ENCODE data around the gene ZNF408.

Gene ZNF408

DNA sequence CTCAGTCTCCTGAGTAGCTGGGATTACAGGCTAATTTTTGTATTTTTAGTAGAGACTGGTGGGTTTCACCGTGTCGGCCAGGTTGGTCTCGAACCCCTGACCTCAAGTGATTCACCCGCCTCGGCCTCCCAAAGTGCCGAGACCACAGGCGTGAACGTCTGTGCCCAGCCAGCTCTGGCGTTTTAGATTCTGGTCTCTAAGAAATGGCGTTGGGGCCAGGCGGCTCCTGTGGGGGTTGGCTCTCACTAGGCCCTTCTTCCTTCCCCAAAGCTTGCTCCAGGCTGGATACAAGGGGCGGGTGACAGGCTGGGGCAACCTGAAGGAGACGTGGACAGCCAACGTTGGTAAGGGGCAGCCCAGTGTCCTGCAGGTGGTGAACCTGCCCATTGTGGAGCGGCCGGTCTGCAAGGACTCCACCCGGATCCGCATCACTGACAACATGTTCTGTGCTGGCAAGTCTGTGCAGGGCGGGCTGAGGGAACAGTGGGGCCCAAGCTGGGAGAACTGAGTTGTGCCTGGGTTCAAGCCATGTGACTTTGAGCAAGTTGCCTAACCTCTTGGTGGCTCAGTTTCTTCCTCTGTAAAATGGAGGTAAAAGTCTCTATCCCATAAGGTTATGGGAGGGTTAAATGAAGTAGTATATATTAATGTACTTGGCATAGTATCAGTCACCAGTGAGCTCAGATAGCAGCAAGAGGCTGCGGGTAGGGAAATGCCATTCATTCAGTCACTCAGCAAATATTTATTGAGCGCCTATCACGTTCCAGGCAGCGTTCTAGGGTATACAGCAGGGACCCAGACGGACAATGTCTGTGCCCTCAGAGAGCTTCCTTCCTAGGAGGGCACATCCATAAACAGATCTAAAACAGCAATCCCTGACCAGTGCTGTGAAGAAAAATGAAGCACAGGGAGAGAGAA lies 28.5 kb downstream of the ZNF408 start:
- DNase-seq: no peak

DNA sequence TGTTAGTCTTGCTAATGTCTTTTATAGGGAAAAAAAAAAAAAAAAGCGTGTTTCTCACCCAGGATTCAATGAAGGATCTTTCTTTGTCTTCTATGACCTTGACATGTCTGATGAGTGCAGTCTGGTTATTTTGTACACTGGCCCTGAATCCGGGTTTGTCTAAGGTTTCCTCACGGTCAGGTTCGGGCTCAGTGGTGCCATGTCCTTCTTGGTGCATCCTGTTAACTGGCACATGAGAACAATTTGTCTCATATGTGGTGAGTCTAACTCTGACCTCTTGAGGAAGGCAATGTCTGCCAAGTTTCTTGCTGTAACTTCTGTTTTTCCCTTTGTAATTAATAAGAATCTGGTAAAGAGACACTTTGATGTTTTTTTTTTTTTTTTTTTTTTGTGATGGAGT lies 30.7 kb downstream of the ZNF408 start:
- no peak for DNase-seq

DNA sequence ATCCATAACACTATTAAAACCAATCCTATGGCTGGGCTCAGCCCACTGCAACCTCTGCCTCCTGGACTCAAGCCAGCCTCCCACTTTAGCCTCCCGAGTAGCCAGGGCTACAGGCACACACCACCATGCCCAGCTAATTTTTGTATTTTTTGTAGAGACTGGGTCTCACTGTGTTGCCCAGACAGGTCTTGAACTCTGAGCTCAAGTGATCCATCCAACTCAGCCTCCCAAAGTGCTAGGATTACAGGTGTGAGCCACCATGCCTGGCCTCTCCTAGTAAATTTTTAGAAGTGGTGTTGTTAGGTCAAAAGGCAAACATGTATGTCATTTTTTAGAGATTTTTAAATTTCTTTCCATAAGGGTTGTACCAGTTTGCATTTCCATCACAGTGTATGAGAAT lies 32.4 kb downstream of the ZNF408 start:
- DNase-seq: no peak

DNA sequence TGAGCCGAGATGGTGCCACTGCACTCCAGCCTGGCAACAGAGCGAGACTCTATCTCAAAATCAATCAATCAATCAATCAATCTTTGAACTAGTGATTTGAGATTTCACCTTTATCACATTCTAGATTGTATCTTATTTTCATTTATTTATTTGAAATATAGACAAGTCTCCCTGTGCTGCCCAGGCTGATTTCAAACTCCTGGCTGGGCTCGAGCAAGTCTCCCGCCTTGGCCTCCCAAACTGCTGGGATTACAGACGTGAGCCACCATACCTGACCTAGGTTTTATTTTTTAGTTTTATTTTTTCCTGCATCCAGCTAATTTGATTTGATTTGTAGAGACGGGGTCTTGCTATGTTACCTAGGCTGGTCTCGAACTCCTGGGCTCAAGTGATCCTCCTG lies 35.3 kb downstream of the ZNF408 start:
- no peak for DNase-seq

DNA sequence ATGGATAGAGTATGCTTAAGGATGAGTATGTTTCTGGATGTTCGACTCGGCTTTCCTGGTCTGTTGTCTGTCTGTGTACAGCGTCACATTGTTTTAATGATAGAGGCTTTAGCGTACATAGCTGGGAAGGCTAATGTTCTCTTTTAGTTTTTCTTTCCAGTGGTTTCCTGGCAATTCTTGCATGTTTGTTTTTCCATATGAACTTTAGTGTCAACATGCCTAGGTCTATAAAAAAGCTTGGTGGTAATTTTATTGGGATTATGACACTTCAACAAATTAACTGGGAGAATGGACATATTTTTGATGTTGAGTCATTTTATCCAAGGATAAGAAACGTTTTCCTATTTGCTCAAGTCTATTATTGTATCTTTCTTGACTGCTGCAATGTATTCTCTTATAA lies 35.8 kb downstream of the ZNF408 start:
- DNase-seq: no peak

DNA sequence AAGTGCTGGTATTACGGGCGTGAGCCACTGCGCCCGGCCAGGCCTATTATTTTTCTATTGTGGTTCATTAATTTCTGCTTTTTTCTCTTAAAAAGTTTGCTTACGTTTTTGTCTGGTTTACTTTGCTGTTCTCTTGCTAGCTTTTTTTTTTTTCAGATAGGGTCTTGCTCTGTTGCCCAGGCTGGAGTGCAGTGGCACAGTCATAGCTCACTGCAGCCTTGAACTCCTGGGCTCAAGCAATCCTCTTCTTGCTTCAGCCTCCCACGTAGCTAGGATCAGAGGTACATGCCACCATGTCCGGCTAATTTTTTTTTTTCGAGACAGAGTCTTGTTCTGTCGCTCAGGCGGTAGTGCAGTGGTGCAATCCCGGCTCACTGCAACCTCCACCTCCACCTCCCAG lies 36.9 kb downstream of the ZNF408 start:
- no peak for DNase-seq

DNA sequence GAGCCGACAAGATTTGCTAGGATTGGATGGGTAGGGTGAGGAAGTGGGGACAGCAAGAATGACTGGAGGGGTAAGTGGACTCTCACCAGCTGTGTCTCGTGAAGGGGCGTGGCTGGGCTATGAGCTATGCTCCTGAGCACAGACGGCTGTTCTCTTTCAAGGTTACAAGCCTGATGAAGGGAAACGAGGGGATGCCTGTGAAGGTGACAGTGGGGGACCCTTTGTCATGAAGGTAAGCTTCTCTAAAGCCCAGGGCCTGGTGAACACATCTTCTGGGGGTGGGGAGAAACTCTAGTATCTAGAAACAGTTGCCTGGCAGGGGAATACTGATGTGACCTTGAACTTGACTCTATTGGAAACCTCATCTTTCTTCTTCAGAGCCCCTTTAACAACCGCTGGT lies 38.1 kb downstream of the ZNF408 start:
- DNase-seq: no peak

DNA sequence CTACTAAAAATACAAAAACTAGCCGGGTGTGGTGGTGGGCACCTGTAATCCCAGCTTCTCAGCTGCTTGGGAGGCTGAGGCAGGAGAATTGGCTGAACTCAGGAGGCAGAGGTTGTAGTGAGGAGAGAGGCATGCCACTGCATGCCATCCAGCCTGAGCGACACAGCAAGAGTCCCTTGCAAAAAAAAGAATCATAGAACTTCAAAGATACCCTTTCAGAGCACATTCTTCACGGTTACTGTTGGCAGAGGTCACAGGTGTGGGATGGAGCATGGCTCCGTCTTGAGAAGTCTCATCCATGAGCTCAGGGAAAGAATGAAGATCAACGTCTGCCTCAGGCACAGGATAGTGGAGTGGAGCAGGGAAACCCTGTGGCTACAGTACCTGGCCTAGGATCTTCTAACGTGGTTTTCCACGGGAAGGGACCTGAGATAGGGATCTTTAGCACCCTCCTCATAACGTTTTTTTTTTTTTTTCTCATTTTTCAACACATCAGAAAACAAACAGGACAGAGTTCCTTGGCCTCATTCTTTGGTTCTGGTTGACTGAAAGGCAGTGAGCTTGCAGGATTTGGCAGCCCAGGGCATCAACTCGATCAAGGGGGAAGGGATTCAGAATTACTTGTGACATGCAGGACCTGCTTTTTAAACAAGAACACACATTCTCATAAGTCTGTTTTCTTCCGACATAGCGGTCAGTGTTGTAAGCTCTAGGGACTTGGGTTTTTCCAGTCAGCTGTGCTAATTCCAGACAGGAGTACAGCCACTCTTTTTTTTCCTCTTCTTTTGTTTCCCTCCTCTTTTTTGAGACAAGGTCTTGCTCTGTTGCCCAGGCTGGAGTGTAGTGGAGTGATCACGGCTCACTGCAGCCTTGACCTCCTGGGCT lies 41.0 kb downstream of the ZNF408 start:
- DNase-seq: no peak

DNA sequence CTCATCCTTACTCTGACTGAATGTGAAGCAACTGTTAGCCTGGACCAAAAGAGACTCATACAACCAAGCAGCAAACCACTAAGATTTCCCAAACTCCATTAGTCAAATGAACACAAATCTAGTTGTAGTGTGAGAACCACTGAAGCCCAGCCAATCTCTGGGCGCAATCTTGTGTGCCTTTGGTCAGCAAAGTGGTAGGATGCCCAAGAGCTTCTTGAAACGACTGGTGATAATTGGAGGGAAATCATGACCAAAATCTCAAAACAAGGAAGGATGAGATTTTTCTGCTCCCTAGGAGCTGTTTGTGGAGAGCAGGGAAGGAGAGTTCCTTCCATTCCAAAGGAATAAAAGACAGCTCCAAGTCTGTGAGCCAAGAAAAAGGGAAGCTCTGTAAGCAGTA lies 42.2 kb downstream of the ZNF408 start:
- no peak for DNase-seq

DNA sequence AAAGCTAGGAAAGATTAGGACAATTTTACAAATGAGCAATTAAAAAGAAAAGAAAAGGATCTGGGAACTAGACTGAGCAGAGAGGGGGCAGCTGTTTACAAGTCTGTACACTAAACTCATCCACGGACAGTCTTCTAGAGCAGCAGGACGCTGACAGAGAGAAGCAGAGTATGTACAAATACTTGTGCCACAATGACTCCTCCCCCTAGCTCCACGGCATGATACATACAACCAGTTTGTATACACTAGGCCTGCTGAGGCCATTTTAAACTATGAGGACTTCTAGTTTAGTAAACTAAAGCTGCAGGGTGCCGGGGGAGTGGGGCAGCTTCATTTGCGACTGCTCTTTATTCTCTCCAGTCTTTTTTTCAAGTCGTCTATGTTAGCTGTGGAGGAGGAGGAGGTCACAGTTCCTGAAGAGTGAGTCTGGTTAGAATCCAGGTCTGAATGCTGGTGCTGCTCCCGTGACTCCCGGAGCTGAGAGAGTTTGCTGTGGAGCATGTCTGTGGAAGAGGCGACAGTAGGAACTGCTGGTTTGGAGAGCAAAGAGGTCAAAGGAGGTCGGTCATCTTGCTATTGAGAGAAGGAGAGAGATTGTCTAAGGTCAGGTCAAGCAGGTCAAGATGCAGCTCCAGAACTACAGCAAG lies 43.0 kb downstream of the ZNF408 start:
- no peak for DNase-seq

DNA sequence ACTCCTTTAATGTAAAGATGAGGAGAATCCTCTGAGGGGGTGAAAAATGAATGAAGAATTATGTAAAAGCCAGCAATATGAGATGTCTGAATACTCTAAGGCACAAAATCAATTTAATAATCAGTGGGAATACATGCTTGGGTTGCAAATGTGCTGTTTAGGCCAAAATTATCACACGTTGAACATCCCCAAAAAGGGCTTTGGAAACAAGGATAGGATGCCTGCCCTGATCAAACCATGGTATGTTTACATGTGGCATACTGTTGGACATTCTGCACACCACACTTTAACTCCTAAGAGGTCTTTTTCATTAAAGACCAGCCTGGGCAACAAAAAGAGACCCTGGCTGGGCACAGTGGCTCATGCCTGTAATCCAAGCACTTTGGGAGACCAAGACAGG lies 44.5 kb downstream of the ZNF408 start:
- DNase-seq: no peak

DNA sequence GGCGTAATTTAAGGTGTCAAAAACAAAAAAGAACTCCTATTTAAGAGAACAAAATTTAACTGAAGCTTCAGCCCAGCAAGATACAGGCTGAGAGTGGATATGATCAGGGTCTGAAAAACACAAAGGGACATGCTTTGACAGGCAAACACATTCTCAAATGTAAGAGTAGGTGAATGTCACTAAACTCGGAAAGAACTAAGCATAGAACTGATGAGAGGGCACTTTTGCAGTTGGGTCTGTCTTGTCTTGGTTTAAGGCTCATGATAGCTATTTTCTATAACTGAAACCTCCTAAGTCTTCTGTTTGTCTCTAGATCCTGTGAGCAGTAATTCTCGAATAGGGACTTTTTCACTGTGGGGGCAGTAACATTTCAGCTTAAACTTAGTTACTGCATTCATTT lies 45.2 kb downstream of the ZNF408 start:
- no peak for DNase-seq

DNA sequence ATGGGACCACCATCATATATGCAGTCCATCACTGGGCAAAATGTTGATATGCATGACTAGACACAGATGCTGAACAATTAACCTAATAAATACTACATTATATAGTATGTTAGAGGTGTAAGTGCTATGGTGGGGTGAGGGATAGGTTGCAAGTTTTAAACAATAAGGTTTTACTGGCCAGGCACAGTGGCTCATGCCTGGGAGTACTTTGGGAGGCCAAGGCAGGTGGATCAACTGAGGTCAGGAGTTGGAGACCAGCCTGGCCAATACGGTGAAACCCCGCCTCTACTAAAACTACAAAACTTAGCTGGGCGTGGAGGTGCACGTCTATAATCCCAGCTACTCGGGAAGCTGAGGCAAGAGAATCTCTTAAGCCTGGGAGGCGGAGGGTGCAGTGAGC lies 46.3 kb downstream of the ZNF408 start:
- DNase-seq: no peak
